GM10266 (cell line): ENCODE measurements around the gene TMEM250.

Experiments used
- DNase-seq: peaks from one replicate; pipeline ENCODE4 v3.0.0; 2012; ENCODE audit errors: extremely low spot score
- CTCF ChIP-seq: IDR thresholded peaks from 2 replicates; pipeline ENCODE4 v1.5.1; 2012; ENCODE audit warnings: mild to moderate bottlenecking, low read depth; ENCODE audit not compliant: control insufficient read depth, insufficient read depth; ENCODE audit errors: missing control alignments

TMEM250 gene

GRCh38 chr9:136136127-136136925 is 17.7 kb upstream of the TMEM250 start:
- DNase-seq, result no peak

GRCh38 chr9:136135326-136136126 is 16.9 kb upstream of the TMEM250 start:
- no peak for DNase-seq
- TF ChIP-seq CTCF, result no peak

More at GRCh38 chr9:136136127-136136925, 17.7 kb upstream of the TMEM250 start:
- TF ChIP-seq CTCF, result no peak

GRCh38 chr9:136133959-136134484 is 15.3 kb upstream of the TMEM250 start:
- no peak for TF ChIP-seq CTCF
- DNase-seq, result no peak

- peak; percentile 79 for DNase-seq
Measured at GRCh38 chr9:136133191-136133958, 14.7 kb upstream of the TMEM250 start.

GRCh38 chr9:136132512-136133050 is 13.9 kb upstream of the TMEM250 start:
- no peak for TF ChIP-seq CTCF
- no peak for DNase-seq

More at GRCh38 chr9:136133191-136133958, 14.7 kb upstream of the TMEM250 start:
- TF ChIP-seq CTCF, result peak; percentile 56

- no peak for TF ChIP-seq CTCF
- no peak for DNase-seq
Measured at GRCh38 chr9:136131629-136132511, 13.2 kb upstream of the TMEM250 start.
